Measurements from ENCODE around the gene IL26. TPM values are rescaled to one million over a fixed set of nuclear protein-coding genes. Genes with fewer than 3 reads are reported as not detected.

The IL26 gene
- total and polyA plus RNA-seq, 2 donors (not counting 3 experiments of a cell fraction or from before 2014, with no cell fraction given): not detected

- H3K9me1 ChIP-seq (replicated peaks; ENCODE audit: control insufficient read depth, extremely low read depth, insufficient read depth, low read length): no peaks in the 10 kb centered on the region
- no TSS peak for BruUV-seq (replicated peaks)
- no peaks in the 10 kb centered on the region for H3K9me3 ChIP-seq (replicated peaks; ENCODE audit: control insufficient read depth, insufficient read depth, low read length)
- dilution Hi-C loops (cut with MboI; ENCODE audit: extremely low pct_ligation_motif_present, low sequenced_read_pairs) (no loop called here), intact Hi-C loops (cut with micrococcal nuclease) (no loop called here)
- H3K4me1 ChIP-seq (ENCODE audit: control insufficient read depth, extremely low read depth, insufficient read depth, low read length): peaks cover 4% of the 10 kb centered on the region
- H3K79me2 ChIP-seq (ENCODE audit: control insufficient read depth, insufficient read depth, low read length): no peaks in the 10 kb centered on the region
- no peaks in the 10 kb centered on the region for H4K20me1 ChIP-seq (replicated peaks; ENCODE audit: control insufficient read depth, extremely low read depth, insufficient read depth, low read length)
- DNase-seq (ENCODE audit: low read depth, low spot score) (no peak), FAIRE-seq (no peak)
- POLR2A ChIA-PET: no interaction called here
- H3K9ac ChIP-seq (replicated peaks; ENCODE audit: extremely low read depth, insufficient read depth, low read length): no peak overlapping the region
- TF ChIP-seq FOS (IDR thresholded peaks at IDR 0.05; ENCODE audit: borderline replicate concordance, insufficient read depth, low read length) (no peak), GATA2 (IDR thresholded peaks at IDR 0.05; ENCODE audit: insufficient read depth, insufficient read length, low read depth, low read length) (no peak), POLR2AphosphoS5 (IDR thresholded peaks at IDR 0.05; ENCODE audit: insufficient read depth, low read depth, low read length) (no peak), JUN (IDR thresholded peaks at IDR 0.05; ENCODE audit: borderline replicate concordance, insufficient read depth, insufficient read length, low read depth) (no peak), MAX (IDR thresholded peaks at IDR 0.05; ENCODE audit: insufficient read depth, insufficient read length) (no peak), EZH2 (IDR thresholded peaks at IDR 0.05; ENCODE audit: borderline replicate concordance, low read depth, low read length, severe bottlenecking) (no peak), MYC (IDR thresholded peaks at IDR 0.05; ENCODE audit: low read depth, low read length) (no peak), CTCF (IDR thresholded peaks at IDR 0.05; ENCODE audit: extremely low read depth in 1 of 2, insufficient read depth in 1 of 2, low read depth in 1 of 2, low read length in 2 of 2) (no peak), POLR2A (IDR thresholded peaks at IDR 0.05; ENCODE audit: low read depth, low read length) (no peak)
- CTCF ChIA-PET: interaction anchor here (1.0 to 2.5 kb wide), 4 partner anchors 11 to 50 kb away, joined by 3 to 9 read pairs (median 4); no protein-coding TSS in a partner anchor
- H3K36me3 ChIP-seq (ENCODE audit: control insufficient read depth in 2 of 2, extremely low read depth in 1 of 2, insufficient read depth in 2 of 2, low read length in 2 of 2): no peaks in the 10 kb centered on the region
- H3K27me3 ChIP-seq (ENCODE audit: control insufficient read depth in 2 of 2, insufficient read depth in 2 of 2, low read length in 2 of 2): peaks cover 3 to 7% of the 10 kb centered on the region in 2 experiments
- H2AFZ ChIP-seq (ENCODE audit: low read depth, low read length): no peak overlapping the region
- no peak overlapping the region for H3K27ac ChIP-seq (ENCODE audit: insufficient read depth, low read depth, low read length)
- no peak overlapping the region for H3K4me3 ChIP-seq (replicated peaks in 1 of 3; ENCODE audit: insufficient read depth in 1 of 3, low read depth in 1 of 3, low read length in 3 of 3)
- no peak overlapping the region for H3K4me2 ChIP-seq (ENCODE audit: insufficient read depth, low read length)
Observed at GRCh38 chr12:68272732-68273131, 47.1 kb upstream of the IL26 start.
